H1 (cell line): ENCODE data around the gene AKR7A2. TPM values are rescaled to one million over a fixed set of nuclear protein-coding genes. Genes with fewer than 3 reads are reported as not detected.

Experiments
- CHD1 ChIP-seq: IDR thresholded peaks from 2 replicates; pipeline ENCODE4 v1.6.1; 2012; ENCODE audit warnings: low read depth, low read length, improper control_type of control experiment
- CHD7 ChIP-seq: fragments of 300-600 bp; sonication (generic); IDR thresholded peaks from 2 replicates; pipeline ENCODE4 v1.7.1; 2012; ENCODE audit warnings: low read length, moderate library complexity, mild to moderate bottlenecking, inconsistent platforms; ENCODE audit not compliant: insufficient replicate concordance
- FOSL1 ChIP-seq: IDR thresholded peaks from 2 replicates; pipeline ENCODE4 v1.6.1; 2011; ENCODE audit warnings: mild to moderate bottlenecking, low read depth, low read length, moderate library complexity; ENCODE audit not compliant: insufficient read depth
- HDAC2 ChIP-seq, 2 experiments: fragments of 300-600 bp in 1 of 2; sonication (generic) in 1 of 2; IDR thresholded peaks; 2 replicates each; pipeline ENCODE4 v1.6.1; 2011 to 2012; ENCODE audit warnings: low read depth in 2 of 2, low read length in 2 of 2, mild to moderate bottlenecking in 2 of 2, moderate library complexity in 2 of 2, borderline replicate concordance in 1 of 2, inconsistent platforms in 1 of 2
- NANOG ChIP-seq: IDR thresholded peaks from 2 replicates; pipeline ENCODE4 v1.6.1; 2011; ENCODE audit warnings: low read length, low read depth, mild to moderate bottlenecking, inconsistent platforms; ENCODE audit not compliant: insufficient read depth, poor library complexity, severe bottlenecking
- RAD21 ChIP-seq, 2 experiments: IDR thresholded peaks in 1 of 2; conservative IDR thresholded peaks in 1 of 2; 2 replicates each; pipeline ENCODE4 v1.6.1; 2011; ENCODE audit warnings: low read depth in 2 of 2, low read length in 2 of 2, improper control_type of control experiment in 1 of 2, inconsistent platforms in 1 of 2, mild to moderate bottlenecking in 1 of 2, moderate library complexity in 1 of 2
- RNF2 ChIP-seq: fragments of 200-900, 300-1000 bp; sonication (generic); IDR thresholded peaks from 2 replicates; pipeline ENCODE4 v1.7.1; 2016; ENCODE audit warnings: borderline replicate concordance, low read depth, mild to moderate bottlenecking, antibody characterized with exemption, low read length; ENCODE audit not compliant: poor library complexity, severe bottlenecking; ENCODE audit errors: missing control alignments
- SIRT6 ChIP-seq: IDR thresholded peaks from one replicate; pipeline ENCODE4 v1.7.1; 2012; ENCODE audit warnings: low read length, inconsistent platforms
- TAF7 ChIP-seq: optimal IDR thresholded peaks from 2 replicates; pipeline ENCODE3; 2011; ENCODE audit warnings: low read depth, mild to moderate bottlenecking, inconsistent platforms, low read length, moderate library complexity, borderline replicate concordance
- polyA plus RNA-seq, 7 experiments: library from polyadenylated mRNA; depleted of rRNA in 3 of 7; stranded (reverse) in 5 of 7; unstranded in 2 of 7; fragments of >200 nt in 5 of 7; fragments of 200-250 nt in 2 of 7; gene quantifications; 1 replicate in 5 of 7; 2 replicates in 1 of 7; 4 replicates in 1 of 7; pipeline versions ENCODE4 v1.2.1 to v1.2.3, GENCODE V29; 2011 to 2013; ENCODE audit warnings: missing spikeins in 2 of 7, mixed read lengths in 2 of 7
- total RNA-seq: library from RNA; stranded (reverse); fragmentation: NEBNext Ultra II Directional; extraction: Animal tissue kit (Norgen Biotek cat#: 25700); gene quantifications from 2 replicates; pipeline ENCODE4 v1.2.1, GENCODE V29; 2021

Gene AKR7A2
- total and polyA plus RNA-seq, 2 of the 8 experiments (the other 6 are each of a cell fraction or from before 2014, with no cell fraction given): 32.0 to 48.3 TPM

DNA sequence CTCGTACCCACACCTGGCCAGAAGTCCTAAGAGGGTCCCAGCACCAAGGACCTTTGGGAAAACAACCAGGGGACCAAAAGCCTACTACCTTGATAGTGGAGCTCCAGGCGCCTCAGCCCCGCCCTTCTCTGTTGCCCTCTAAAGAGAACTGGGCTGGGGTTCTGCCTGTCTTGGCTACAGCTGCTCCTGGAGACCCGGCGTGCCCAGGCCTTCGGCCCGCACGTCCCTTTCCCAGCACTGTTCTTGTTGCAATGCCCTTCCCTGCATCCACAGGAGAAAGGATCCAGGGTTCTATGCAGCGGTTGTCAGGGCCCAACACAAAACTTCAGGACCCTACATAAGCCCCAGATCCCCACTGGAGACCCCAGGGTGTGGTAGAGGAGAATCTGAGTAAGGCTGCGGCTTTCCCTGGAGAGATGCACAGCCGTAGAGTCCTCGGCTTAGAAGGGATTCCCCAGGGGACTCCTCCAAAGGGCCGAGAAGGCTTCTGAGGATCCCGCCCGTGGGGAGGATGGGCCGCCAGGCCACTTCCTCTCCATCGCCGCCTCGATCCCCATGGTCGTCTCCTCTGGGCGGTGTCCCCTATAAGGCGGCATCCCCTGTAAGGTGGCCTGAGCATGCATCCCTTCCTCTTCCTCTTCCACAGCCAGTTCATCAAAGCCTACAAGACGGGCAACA lies 12.2 kb upstream of the AKR7A2 start (continued):
- TF ChIP-seq CHD7 (no peak), FOSL1 (no peak), NANOG (no peak), SIRT6 (no peak), TAF7 (no peak), RNF2 (no peak), HDAC2 (IDR thresholded peaks at IDR 0.05; ENCODE audit: borderline replicate concordance in 1 of 2, low read depth in 2 of 2, low read length in 2 of 2) (no peak), RAD21 (IDR thresholded peaks at IDR 0.05 in 1 of 2, conservative IDR thresholded peaks at IDR 0.05 in 1 of 2; ENCODE audit: low read depth in 2 of 2, low read length in 2 of 2) (no peak), CHD1 (no peak)
